ENCODE data around the gene DDX5.
A peak's percentile ranks its signal among the peaks of the same experiment; 100 is the strongest.
"Not testable (repeated sequence)": the region's sequence is repeated elsewhere in the genome, so short reads cannot be mapped to it uniquely, and the experiment has no call there.

DDX5 gene

DNA sequence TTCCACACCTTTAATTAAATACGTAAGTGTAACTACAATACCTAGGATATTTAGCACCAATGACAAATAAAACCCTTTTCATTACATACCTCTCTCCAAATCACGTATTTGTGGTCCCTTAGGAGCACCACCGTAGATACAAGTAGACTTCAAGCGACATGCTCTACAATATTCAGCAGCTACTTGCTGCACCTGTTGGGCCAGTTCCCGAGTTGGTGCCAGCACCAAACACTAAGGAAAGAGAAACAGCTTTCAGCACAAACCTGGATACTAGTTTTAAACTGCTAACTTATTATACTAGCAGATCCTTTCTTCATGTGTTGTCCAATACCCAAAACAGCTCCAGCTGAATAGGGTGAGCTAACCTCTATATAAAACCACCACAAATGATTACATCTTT lies 2.7 kb downstream of the DDX5 start:
- Mint-ChIP-seq H3K27ac (peak overlapping the region; percentile 100), H3K4me1 (ENCODE audit: low read depth) (peaks cover 86% of the 10 kb centered on the region), H3K27me3 (no peaks in the 10 kb centered on the region), H3K9me3 (no peaks in the 10 kb centered on the region), H3K36me3 (ENCODE audit: low read depth) (peaks cover 79% of the 10 kb centered on the region), H3K4me3 (peak overlapping the region; percentile 43)

DNA sequence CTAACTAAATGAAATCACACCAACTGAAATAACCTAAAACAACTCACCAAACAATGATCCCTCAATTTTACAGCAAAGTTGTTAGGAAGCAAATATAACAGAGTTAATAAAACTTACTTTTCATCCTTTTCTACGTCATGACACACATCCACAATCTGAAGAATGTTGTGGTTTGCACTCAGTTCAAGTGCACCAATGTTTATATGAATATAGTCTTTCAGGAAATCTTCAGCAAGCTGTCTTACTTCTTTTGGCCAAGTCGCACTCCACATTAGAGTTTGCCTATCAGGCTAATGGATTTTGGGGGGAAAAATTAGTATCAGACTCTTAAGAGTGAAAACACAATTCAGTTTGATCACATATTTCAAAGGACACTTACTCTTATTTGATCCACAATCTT lies 3.3 kb downstream of the DDX5 start:
- no peaks in the 10 kb centered on the region for H3K27me3 Mint-ChIP-seq
- H3K4me3 Mint-ChIP-seq: peak overlapping the region; percentile 43
- peaks cover 86% of the 10 kb centered on the region for H3K4me1 Mint-ChIP-seq (ENCODE audit: low read depth)
- peak overlapping the region; percentile 100 for H3K27ac Mint-ChIP-seq
- H3K36me3 Mint-ChIP-seq (ENCODE audit: low read depth): peaks cover 82% of the 10 kb centered on the region
- no peaks in the 10 kb centered on the region for H3K9me3 Mint-ChIP-seq

DNA sequence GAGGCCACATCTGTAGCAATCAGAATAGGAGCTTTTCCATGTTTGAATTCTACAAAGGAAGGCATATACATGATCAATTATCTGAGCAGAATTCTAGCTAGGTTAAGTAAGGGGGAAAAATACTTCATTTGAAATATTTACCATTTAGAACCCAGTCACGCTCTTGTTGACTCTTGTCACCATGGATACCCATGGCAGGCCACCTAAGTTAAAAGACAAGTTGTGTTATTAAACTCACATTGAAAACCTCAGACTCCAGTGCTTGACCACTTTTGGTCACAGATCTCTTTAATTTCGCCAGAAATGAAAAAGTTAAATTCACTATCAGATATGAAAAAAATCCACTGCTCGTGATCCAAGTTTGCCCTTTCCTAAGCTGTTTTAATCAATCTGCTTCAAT lies 4.1 kb downstream of the DDX5 start:
- peak overlapping the region; percentile 50 for H3K4me3 Mint-ChIP-seq
- peaks cover 85% of the 10 kb centered on the region for H3K36me3 Mint-ChIP-seq (ENCODE audit: low read depth)
- H3K4me1 Mint-ChIP-seq (ENCODE audit: low read depth): peaks cover 88% of the 10 kb centered on the region
- H3K27me3 Mint-ChIP-seq: no peaks in the 10 kb centered on the region
- no peaks in the 10 kb centered on the region for H3K9me3 Mint-ChIP-seq
- H3K27ac Mint-ChIP-seq: peak overlapping the region; percentile 100

DNA sequence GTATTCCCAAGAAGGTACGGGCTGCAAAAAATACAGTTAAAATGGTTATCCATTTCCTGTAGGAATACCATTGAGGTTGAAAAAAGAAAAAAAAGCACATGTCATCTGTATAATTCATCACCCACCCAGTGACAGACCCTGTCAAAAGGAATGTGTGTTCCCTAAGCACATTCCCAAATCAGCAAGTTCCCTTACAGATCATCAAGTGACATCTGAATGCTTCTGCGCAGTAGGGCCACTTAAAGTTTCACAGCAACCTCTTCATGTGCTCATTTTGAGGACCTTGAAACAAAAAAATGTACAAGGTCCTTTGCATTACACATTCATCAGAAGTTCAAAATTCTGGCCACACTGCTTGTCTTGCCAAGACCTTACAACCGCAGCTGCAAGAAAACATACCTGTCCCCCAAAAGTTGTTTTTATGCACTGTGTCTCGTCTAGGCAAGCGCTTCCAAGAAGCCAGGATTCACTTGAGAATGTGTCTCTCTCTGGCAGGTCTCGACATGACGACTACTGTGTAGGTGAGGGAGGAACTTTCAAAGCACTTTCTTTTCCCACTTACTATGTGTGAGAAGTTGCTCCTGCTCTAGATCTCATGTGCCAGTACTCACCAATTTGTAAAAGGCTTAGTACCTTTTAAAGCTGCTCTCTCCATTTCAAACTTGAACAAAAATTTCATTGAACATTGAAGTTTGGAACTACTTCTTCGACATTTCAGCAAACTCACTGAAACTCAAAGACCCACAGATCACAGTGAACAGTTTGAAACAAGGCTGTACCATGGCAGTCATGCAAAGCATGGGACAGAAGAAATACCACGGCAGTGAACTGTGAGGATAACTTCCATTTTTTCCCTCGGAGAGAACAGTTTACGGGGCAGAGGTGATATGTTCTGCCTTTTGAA lies 5.0 kb downstream of the DDX5 start:
- Mint-ChIP-seq H3K27me3 (no peaks in the 10 kb centered on the region), H3K36me3 (ENCODE audit: low read depth) (peaks cover 88% of the 10 kb centered on the region), H3K4me3 (peak overlapping the region; percentile 50), H3K4me1 (ENCODE audit: low read depth) (peaks cover 85% of the 10 kb centered on the region), H3K9me3 (no peaks in the 10 kb centered on the region), H3K27ac (peak overlapping the region; percentile 100)

GRCh38 chr17:64500487-64500859 lies 5.6 kb downstream of the DDX5 start:
- Mint-ChIP-seq H3K36me3 (ENCODE audit: low read depth) (peaks cover 83% of the 10 kb centered on the region), H3K27ac (peak overlapping the region; percentile 65), H3K4me1 (ENCODE audit: low read depth) (peaks cover 88% of the 10 kb centered on the region), H3K27me3 (no peaks in the 10 kb centered on the region), H3K4me3 (peak overlapping the region; percentile 52), H3K9me3 (no peaks in the 10 kb centered on the region)

- Mint-ChIP-seq H3K4me1 (ENCODE audit: low read depth) (peaks cover 91% of the 10 kb centered on the region), H3K9me3 (no peaks in the 10 kb centered on the region), H3K27me3 (no peaks in the 10 kb centered on the region), H3K36me3 (ENCODE audit: low read depth) (peaks cover 77% of the 10 kb centered on the region), H3K27ac (peak overlapping the region; percentile 65), H3K4me3 (peak overlapping the region; percentile 52)
These were observed 6.1 kb downstream of the DDX5 start for GRCh38 chr17:64499805-64500486.

DNA sequence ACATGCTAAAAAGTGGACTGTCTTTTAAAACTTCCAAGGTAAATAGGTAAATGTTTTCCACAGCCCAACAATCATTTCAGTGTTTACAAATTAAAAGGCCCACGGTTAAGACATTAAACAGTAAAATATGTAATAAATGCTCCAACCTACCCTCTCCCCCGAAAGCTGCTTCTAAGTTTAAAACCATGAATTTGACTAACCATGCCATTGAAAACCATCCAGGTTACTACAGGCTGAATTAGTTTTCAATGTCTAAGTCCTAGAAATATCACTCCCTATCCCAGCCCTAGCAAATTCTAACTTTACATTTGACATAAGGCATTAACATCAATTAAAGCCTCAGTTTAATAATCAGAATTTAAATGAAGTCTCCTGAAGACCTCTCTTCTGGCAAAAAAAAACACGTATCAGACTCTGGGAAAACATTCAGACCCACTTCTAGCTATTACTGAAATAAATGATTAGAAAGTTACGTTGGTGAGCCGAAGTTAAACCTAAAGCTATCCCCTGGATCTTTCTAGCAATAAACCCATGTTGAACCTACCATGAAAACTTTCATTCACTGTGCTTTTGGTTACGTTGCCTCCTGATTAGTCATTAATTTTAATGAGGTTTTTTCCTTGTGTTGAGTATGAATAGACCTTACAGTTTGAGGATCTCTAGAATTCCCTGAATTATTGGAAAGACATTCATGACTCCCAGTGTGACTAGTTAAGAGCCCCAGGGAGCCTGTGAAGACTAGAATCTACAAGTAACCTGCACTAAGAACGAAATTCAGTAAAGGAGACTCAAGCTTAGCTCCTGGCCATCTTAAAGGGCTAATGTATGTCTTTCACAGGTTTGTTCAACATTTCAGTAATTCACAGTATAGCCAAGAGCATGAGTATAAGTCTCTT lies 7.5 kb downstream of the DDX5 start:
- Mint-ChIP-seq H3K27ac (peak overlapping the region; percentile 97), H3K36me3 (ENCODE audit: low read depth) (peaks cover 75% of the 10 kb centered on the region), H3K9me3 (no peaks in the 10 kb centered on the region), H3K4me1 (ENCODE audit: low read depth) (peaks cover 91% of the 10 kb centered on the region), H3K27me3 (no peaks in the 10 kb centered on the region), H3K4me3 (peak overlapping the region; percentile 99)

GRCh38 chr17:64497565-64498035 lies 8.5 kb downstream of the DDX5 start:
- peak overlapping the region; percentile 97 for H3K27ac Mint-ChIP-seq
- H3K36me3 Mint-ChIP-seq (ENCODE audit: low read depth): peaks cover 71% of the 10 kb centered on the region
- no peaks in the 10 kb centered on the region for H3K9me3 Mint-ChIP-seq
- H3K4me3 Mint-ChIP-seq: peak overlapping the region; percentile 99
- no peaks in the 10 kb centered on the region for H3K27me3 Mint-ChIP-seq
- H3K4me1 Mint-ChIP-seq (ENCODE audit: low read depth): peaks cover 87% of the 10 kb centered on the region

GRCh38 chr17:64496786-64497564 lies 9.1 kb downstream of the DDX5 start, which contains the start of gene POLG2:
Gene POLG2 (minus strand): TSS chr17:64497054. CDS start chr17:64496968, 86 bp downstream.
- H3K27ac Mint-ChIP-seq: peak within 1 kb of the TSS; percentile 97
- H3K4me1 Mint-ChIP-seq (ENCODE audit: low read depth): peaks cover 84% of the 10 kb centered on the region
- H3K9me3 Mint-ChIP-seq: no peaks in the 10 kb centered on the region
- H3K4me3 Mint-ChIP-seq: peak within 1 kb of the TSS; percentile 99
- H3K36me3 Mint-ChIP-seq (ENCODE audit: low read depth): peaks cover 69% of the 10 kb centered on the region
- no peaks in the 10 kb centered on the region for H3K27me3 Mint-ChIP-seq

GRCh38 chr17:64496348-64496785 lies 9.7 kb downstream of the DDX5 start:
- Mint-ChIP-seq H3K4me1 (ENCODE audit: low read depth) (peaks cover 81% of the 10 kb centered on the region), H3K4me3 (peak overlapping the region; percentile 99), H3K36me3 (ENCODE audit: low read depth) (peaks cover 69% of the 10 kb centered on the region)

DNA sequence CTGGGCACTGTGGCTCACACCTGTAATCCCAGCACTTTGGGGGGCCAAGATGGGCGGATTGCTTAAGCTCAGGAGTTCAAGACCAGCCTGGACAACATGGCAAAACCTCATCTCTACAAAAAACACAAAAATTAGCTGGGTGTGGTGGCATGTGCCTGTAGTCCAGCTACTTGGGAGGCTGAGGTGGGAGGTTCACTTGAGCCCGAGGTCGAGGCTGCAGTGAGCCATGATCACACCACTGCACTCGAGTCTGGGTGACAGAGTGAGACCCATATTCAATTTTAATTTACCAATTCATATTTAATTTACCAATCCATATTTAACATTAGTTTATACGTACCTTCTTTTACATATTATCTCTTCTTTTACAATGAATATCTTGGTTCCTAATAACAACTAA lies 10.8 kb downstream of the DDX5 start:
- H3K4me3 Mint-ChIP-seq: peak overlapping the region; percentile 99
- not testable (repeated sequence) for H3K27ac Mint-ChIP-seq

More at GRCh38 chr17:64496348-64496785, 9.7 kb downstream of the DDX5 start:
- H3K9me3 Mint-ChIP-seq: no peaks in the 10 kb centered on the region
- H3K27ac Mint-ChIP-seq: peak overlapping the region; percentile 97
- H3K27me3 Mint-ChIP-seq: no peaks in the 10 kb centered on the region

GRCh38 chr17:64494121-64494520 lies 12.0 kb downstream of the DDX5 start:
- H3K27ac Mint-ChIP-seq: no peak overlapping the region

More for the DNA sequence above, 10.8 kb downstream of the DDX5 start:
- not testable (repeated sequence) for H3K27me3 Mint-ChIP-seq, H3K9me3 Mint-ChIP-seq
- Mint-ChIP-seq H3K36me3 (ENCODE audit: low read depth) (peaks cover 69% of the 10 kb centered on the region), H3K4me1 (ENCODE audit: low read depth) (peaks cover 70% of the 10 kb centered on the region)

DNA sequence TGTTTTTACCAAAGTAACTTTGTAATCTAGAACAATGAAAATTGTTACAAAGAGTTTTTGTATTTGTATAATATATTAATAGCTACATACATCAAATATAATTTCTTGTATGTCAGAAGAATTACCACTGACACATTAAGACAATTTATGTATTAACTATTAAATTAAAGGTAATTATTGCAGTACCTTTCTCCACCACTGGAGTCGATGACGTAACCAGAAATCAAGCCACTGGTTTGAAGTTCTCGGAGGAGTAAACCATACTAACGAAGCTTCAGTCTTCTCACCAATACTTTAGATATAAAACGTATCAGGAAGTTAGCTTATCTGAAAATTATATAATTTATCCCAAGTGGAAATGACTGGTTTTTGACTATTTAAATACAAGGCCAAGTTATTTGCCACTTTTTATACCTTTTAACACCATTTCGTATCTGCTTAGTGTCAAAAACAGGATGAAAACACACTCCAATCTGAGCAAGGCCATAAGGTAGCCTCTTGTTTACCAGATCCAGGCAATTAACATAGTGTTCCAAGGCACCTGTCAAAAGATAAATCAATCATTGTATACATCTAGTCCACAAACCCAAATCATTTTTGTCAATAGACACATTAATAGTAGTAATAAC lies 13.5 kb downstream of the DDX5 start:
- peaks cover 44% of the 10 kb centered on the region for H3K4me1 Mint-ChIP-seq (ENCODE audit: low read depth)

More at GRCh38 chr17:64494121-64494520, 12.0 kb downstream of the DDX5 start:
- Mint-ChIP-seq H3K9me3 (no peaks in the 10 kb centered on the region), H3K36me3 (ENCODE audit: low read depth) (peaks cover 64% of the 10 kb centered on the region), H3K4me1 (ENCODE audit: low read depth) (peaks cover 59% of the 10 kb centered on the region), H3K4me3 (peak overlapping the region; percentile 99), H3K27me3 (no peaks in the 10 kb centered on the region)

More for the DNA sequence above, 13.5 kb downstream of the DDX5 start:
- no peaks in the 10 kb centered on the region for H3K9me3 Mint-ChIP-seq
- H3K27ac Mint-ChIP-seq: no peak overlapping the region
- peak overlapping the region; percentile 35 for H3K4me3 Mint-ChIP-seq
- no peaks in the 10 kb centered on the region for H3K27me3 Mint-ChIP-seq
- peaks cover 64% of the 10 kb centered on the region for H3K36me3 Mint-ChIP-seq (ENCODE audit: low read depth)

Measured in stimulated activated naive CD8-positive, alpha-beta T cell treated with anti-CD3 and anti-CD28 coated beads, Interleukin-15, Interleukin-2, amounts not matched to agents 100 ng/mL and 50 ng/mL, for 24 hours (primary cell).